Kidney capillary endothelial cell (primary cell): ENCODE results near the gene FAM78B.

Source experiments
- DNase-seq: peaks from one replicate; pipeline ENCODE4 v3.0.0-alpha.2; 2018; ENCODE audit warnings: low spot score

FAM78B gene

GRCh38 chr1:166064951-166065350, 101.8 kb downstream of the FAM78B start:
- DNase-seq: no peak

DNA sequence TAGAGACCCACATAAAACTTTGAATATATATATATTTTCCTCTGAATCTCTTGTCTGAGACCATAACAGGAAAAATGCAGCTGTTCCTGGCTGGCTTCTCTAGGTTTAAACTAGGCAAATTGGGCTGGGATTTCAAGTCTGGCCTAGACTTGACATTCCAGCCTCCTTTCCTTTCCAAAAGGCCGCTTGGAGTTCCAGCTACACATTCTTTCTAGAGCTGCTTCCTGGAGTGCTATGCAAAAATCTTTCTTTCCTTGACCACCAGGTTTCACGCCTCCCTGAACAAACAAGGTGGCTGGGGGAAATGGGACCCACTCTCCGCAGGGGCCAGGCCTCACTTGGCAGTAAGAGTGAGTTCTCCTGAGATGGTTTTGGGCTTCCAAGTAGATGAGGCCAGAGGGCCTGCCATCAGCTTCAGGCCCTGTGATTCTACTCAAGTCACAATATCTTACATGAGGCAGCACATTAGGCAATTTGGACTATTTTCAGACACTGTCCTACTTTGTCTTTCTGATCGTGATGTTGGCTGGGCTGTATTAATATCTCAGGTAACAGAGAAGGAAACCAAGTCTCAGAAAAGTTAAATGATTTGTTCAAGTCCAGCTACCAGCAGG, 102.4 kb downstream of the FAM78B start:
- no peak for DNase-seq

- DNase-seq: no peak
Observed at GRCh38 chr1:166063701-166064100, 103.1 kb downstream of the FAM78B start.

- DNase-seq: no peak
Observed at GRCh38 chr1:166062421-166063070, 104.3 kb downstream of the FAM78B start.

DNA sequence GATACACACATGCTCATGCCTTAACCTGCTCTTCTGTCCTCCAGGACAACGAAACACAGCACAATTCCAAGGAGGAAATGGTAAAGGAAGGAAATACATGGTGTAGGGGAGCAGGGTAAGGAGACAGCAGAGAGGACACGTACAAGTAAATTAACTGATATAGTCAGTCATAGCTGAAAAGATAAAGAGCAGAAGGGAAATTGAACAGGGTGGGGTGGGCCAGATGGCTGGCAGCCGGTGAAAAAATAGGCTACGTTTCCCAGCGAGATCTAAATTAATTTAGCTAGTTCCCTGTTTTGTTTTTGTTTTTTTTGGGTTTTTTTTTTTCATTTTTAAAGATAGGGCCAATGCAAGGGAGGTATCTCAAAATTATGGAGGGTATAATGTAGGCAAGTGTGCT, 109.2 kb downstream of the FAM78B start:
- no peak for DNase-seq

DNA sequence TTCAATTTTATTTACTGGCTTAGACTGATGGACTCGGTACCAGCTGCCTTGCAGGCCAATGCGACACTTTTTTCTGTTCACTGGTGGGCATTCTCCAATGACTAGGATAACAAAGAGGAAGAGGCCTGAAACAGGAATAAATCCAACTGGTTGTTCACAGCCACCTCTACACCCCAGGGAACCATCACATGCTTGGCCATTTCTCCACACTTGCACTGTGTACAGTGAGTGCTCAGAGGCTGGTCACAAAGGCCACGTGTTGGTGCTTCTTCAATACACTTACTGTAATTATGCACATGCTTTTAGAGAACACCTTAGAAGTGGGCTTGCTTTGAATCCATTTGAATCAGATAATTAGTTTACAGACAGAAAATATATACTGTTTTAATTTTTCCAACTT, 113.4 kb downstream of the FAM78B start:
- no peak for DNase-seq

- DNase-seq: no peak
Observed at GRCh38 chr1:166040202-166040997, 126.4 kb downstream of the FAM78B start.

GRCh38 chr1:166039436-166040201, 127.2 kb downstream of the FAM78B start:
- no peak for DNase-seq

GRCh38 chr1:166036092-166036491, 130.7 kb downstream of the FAM78B start:
- no peak for DNase-seq

- no peak for DNase-seq
Observed at GRCh38 chr1:166032572-166033371, 134.0 kb downstream of the FAM78B start.

- no peak for DNase-seq
Observed at GRCh38 chr1:166031932-166032571, 134.7 kb downstream of the FAM78B start.

DNA sequence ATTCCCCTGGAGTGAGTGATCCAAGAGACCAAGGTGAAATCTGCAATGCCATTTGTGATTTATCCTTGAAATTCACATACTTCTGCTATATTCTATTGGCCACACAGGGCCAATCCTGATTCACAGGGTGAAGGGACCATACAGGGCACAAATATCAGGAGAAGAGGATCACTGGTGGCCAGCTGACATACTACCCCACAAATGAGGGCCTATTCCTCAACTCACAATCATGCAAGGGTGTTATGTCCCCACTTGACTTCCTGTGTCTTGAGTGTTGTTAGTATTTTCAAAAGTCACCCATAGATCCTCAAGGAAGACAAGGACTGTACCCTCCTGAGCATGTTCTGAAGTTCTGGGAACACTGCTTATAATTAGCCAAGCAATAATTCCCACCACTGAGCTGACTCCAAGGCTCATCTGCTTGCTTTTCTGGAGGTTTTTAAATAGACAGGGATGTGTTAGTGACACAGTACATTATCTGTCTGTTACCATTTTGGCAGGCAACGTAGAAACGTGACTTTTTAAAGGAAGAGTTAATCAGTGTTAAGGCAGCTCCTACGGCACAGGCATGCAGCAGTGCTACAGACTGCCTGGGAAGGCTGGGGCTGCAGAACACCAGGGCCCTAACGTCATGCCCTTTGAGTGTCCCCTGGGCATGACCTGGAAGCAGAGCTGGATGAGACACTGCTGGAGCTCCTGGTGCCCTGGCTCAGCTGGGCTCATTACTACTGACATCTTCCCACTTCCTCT, 137.4 kb downstream of the FAM78B start:
- DNase-seq: no peak

GRCh38 chr1:166026555-166026954, 140.2 kb downstream of the FAM78B start:
- DNase-seq: no peak

- no peak for DNase-seq
Observed at GRCh38 chr1:166026143-166026542, 140.7 kb downstream of the FAM78B start.

DNA sequence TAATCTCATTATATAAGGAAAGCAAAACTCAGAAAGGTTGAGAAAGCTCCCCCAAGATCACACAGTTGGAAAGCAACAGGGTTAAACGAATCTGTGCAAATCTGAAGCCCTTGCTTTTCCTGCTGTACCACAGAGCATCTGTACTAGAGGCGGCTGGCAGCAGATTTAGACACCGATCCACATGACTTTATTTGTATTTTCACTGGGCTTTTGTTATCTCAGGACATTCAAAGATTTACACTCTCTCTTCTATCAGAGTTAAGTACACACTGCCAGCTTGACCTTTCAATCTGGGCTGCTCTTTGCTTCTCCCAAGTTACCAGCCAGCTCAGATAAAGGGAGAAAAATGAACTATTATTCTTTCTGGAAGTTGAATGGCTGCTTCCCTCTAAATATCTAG, 146.6 kb downstream of the FAM78B start:
- DNase-seq: no peak
